DND-41 (cell line): ENCODE results near the gene NAT9.

Source experiments
- EZH2 ChIP-seq: IDR thresholded peaks from 3 replicates; pipeline ENCODE4 v1.6.1; 2012; ENCODE audit warnings: borderline replicate concordance, low read depth, mild to moderate bottlenecking, moderate library complexity, low read length, inconsistent platforms; ENCODE audit not compliant: severe bottlenecking
- TF ChIP-seq, protein P1 (sequence below): IDR thresholded peaks from 2 replicates; pipeline ENCODE4 v1.5.1; 2012; ENCODE audit warnings: borderline replicate concordance, low read length, moderate library complexity, mild to moderate bottlenecking; ENCODE audit not compliant: poor library complexity, severe bottlenecking; ENCODE audit errors: extremely low read depth

DNA sequence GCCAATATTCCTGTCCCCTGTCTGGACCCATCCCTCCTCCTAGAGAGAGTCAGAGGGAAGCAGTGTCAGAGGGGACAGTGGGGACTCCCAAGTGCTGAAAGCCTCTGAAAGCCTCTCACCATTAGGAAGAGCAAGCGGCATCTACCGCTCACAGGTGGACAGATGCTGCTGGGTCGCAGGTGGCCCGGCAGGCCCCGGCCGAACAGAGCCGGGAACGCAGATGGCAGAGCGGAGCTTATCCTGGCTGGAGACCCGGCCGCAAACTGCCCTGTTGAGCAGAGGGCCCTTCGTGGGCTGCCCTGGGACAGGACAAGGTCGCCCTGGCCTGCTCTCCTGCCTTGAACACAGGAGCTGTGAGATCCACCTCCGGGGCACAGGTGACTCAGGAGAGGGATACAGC lies 23.0 kb upstream of the NAT9 start:
- TF ChIP-seq, protein P1, sequence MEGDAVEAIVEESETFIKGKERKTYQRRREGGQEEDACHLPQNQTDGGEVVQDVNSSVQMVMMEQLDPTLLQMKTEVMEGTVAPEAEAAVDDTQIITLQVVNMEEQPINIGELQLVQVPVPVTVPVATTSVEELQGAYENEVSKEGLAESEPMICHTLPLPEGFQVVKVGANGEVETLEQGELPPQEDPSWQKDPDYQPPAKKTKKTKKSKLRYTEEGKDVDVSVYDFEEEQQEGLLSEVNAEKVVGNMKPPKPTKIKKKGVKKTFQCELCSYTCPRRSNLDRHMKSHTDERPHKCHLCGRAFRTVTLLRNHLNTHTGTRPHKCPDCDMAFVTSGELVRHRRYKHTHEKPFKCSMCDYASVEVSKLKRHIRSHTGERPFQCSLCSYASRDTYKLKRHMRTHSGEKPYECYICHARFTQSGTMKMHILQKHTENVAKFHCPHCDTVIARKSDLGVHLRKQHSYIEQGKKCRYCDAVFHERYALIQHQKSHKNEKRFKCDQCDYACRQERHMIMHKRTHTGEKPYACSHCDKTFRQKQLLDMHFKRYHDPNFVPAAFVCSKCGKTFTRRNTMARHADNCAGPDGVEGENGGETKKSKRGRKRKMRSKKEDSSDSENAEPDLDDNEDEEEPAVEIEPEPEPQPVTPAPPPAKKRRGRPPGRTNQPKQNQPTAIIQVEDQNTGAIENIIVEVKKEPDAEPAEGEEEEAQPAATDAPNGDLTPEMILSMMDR = no peak
- TF ChIP-seq EZH2 = no peak
